GM18517 (cell line): ENCODE measurements around the gene ADH6.
"Not testable (repeated sequence)": the region's sequence is repeated elsewhere in the genome, so short reads cannot be mapped to it uniquely, and the experiment has no call there.

Experiments
- ATAC-seq: cut with Tn5 transposase; IDR thresholded peaks from one replicate; pipeline ENCODE4 v1.9.1; 2021; ENCODE audit warnings: mild to moderate bottlenecking, moderate library complexity; ENCODE audit not compliant: unreplicated experiment

Gene ADH6

DNA sequence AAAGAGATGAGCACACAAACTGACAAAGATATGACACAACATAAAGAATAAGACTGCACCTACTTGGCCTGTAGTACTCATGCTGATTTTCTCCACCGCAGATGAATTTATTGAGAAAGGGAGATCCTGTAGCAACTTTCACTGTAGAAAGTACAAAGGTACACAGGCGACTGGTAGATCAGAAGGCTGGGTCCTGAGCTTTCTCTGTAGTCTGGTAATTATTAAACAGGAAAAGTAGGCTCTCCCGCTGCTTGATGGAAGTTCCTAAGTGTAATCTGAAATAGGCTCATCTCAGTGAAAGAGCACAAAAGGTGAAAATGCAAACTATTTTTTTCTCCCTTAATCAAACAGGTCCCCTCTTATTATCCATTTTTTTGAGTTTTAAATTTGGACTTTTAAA, at the start of gene ADH6:
Gene ADH6 (minus strand): TSS at position 175 of the 400 bp plus-strand sequence. CDS start 94 bp downstream, at position 81.
- ATAC-seq, result no peak

DNA sequence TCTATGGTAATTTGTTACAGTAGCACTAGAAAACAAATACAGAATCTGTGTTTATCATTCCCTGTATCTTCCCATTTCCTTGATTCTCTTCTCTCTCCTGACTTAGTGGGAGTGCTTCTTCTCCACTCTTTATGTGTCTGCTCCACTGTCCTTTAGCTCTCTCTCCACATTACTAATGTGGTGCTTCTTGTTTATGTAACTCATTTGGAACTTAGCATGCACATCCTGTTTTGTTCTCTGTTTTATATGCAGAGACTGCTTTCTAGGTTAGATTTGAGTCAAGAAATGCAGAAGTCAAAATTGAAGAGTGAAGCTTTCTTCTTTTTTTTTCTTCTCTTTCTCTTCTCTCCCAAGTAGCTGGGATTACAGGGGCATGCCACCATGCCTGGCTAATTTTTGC, 45.9 kb upstream of the ADH6 start:
- no peak for ATAC-seq

DNA sequence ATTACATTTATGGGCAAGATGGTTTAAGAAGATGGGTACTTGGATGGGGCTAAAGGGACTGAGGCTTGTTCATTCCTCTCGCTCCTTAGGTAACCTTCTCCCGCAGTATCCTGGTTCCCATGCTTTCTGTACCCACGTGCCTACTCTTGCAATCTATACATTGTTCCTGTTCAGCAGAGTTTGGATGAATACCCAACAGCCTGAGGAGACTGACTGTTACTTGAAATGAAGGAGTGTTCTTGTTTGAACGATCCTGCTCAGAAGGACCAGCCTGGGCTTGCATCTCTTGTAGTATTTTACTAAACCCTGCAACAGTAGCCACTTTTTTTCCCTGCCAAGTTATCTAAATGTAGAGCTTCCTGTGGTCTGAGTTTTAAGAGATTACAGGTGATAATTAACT, 33.7 kb upstream of the ADH6 start:
- ATAC-seq, result no peak

DNA sequence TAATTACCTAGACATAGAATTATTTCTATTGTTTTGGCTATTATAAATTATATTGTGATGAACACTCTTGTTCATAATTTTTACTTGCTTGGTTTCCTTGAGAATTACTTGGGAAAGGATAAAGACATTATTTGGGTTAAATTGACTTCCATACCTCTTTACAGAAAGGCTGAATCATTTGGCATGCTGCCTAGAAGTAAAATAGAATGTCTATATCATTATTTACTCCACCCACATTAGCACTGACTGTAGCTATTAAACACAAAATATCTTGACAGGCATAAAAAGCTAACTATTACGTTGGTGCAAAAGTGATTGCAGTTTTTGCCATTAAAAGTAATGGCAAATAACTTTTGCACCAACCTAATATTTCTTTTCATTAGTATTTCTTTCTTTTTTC, 29.7 kb upstream of the ADH6 start:
- ATAC-seq, result no peak

DNA sequence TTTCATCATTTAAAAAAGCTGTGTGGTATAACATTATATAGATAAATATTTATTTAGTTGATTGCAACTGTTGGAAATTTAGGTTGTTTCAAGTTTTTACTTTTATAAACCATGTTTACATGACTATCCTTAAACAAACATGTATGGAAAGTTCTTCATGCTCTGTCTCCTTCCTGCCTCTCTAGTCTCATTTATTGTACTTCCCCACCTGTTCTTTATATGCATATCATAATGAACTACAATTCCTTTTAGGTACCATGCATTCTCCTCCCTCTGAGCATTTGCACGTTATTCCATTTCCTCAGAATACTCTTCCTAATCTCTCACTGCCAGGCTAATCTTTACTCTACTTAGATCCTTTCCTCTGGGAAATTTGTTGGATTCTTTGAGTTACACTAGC, 16.9 kb upstream of the ADH6 start:
- ATAC-seq, result no peak

DNA sequence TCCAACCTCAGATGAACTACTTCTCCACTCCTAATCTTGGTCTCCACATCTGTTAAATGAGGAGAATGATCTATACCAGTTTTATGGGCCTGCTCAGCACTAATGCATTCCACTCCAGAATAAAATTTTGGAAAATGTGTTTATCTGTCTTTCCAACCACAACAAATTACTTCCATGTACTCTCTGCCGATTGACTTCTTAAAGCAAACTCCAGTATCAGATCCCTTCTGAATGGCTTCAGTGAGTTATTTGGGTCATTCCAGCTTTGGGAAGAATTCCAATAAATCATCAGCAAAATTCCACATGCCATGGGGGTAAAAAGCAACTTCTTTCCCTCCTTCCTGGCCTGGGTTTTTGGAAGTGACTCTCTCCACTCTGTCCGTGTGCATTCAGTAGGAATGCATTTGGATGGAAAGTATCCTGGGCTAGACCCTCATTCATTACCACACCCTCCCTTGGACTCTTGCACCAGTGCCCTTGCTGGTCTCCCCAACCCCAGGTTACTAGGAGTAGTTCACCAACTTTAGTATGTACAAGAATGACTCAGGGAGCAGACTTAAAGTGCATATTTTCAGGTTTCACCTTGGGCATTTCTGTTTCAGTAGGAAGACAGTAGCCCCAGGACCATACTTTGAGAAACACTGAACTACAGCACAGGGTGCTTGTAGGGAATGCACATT, 15.4 kb upstream of the ADH6 start:
- ATAC-seq, result no peak

DNA sequence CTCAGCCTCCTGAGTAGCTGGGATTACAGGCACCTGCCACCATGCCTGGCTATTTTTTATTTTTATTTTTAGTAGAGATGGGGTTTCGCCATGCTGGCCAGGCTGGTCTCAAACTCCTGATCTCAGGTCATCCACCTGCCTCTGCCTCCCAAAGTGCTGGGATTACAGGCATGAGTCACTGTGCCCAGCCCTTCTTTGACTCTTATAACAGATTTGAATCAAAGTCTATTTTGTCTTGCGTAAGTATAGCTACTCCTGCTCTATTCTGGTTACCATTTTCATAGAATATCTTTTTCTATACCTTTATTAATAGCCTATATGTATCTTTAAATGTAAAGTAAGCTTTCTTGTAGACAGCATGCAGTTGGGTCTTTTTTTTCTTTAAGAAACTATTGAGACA, 14.4 kb upstream of the ADH6 start:
- not testable (repeated sequence) for ATAC-seq

DNA sequence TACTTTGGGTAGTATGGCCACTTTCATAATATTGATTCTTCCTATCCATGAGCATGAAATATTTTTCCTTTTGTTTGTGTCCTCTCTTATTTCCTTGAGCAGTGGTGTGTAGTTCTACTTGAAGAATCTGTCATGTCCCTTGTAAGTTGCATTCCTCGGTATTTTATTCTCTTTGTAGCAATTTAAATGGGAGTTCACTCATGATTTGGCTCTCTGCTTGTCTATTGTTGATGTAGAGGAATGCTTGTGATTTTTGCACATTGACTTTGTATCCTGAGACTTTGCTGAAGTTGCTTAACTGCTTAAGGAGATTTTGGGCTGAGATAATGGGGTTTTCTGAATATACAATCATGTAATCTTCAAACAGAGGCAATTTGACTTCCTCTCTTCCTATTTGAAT, 9.7 kb upstream of the ADH6 start:
- ATAC-seq, result not testable (repeated sequence)

DNA sequence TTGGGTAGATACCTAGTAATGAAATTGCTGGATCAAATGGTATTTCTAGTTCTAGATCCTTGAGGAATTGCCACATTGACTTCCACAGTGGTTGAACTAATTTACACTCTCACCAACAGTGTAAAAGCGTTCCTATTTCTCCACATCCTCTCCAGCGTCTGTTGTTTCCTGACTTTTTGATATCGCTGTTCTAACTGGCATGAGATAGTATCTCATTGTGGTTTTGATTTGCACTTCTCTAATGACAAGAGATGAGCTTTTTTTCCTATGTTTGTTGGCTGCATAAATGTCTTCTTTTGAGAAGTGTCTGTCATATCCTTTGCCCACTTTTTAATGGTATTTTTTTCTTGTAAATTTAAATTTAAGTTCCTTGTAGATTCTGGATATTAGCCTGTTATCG, 8.6 kb upstream of the ADH6 start:
- not testable (repeated sequence) for ATAC-seq

DNA sequence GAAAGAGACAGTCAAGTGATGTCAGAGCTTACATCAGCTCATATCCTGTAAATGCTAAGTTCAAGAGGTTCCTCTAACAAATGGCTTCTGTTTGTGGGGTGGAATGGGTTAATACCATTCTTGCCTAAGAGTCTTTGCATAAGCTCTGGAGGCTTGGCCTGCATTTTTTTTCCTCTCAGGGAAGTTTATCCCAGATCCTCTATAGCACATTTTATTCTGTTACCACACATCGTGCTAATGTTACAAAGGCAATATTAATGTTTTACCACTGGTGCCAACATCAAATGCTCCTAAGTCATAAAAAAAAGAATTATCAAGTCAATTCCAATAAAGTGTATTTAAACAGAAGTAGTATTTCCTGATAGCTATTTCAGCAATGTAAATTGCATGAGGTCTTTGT, 2.9 kb upstream of the ADH6 start:
- no peak for ATAC-seq

DNA sequence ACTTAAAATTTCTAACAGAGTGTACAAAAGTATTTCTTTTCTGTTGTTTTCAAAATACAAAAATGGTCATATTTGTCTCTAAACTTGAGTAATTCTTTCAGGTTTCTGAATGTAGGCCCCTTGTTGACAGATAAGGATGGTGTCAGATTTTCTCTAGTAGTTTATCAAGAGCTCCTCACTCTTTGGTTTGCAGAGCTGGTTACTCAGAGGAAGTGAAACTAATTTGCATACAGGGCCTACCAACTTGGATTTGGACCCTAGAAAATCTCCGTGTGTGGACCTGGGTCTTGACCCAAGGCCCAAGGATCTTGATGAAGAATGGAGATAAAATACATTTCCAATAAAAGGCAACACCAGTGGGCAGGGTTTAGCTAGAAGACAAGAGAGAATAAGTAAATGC, 433 bp upstream of the ADH6 start:
- ATAC-seq, result no peak

DNA sequence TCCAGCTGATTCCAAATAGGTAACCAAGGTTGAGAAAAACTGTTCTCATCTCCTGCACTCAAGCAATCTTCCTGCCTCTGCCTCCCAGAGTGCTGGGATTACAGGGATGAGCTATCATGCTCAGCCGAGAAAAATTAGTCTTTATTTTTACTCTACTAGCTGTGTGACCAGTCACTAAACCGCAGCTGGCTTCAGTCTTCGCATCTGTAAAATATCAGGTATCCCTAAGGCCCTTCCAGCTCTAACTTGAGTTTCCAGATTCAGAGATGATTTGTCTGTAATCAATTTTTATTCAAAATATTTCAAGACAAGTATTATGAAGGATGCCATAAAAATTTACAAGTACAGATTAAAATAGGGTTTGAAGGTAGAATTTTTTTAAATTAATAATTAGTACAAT, 3.5 kb downstream of the ADH6 start:
- ATAC-seq, result no peak

DNA sequence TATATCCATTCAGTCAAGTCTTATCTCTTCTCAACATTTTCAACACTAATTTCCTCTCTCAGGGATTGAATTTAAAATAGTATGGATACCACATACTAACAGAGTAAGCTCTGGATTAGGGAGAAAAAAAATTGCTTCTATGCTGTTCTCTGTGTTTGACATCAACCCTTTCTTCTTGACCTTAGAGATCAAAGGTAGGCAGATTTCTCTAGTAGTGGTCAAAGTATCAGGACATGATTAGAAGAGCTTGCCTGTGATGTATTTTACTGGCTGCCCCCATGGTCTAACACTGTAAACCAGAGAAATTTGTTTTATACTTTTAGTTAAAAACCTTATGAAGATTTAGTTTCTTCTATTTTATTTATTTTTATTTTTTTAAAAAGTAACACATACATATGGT, 8.3 kb downstream of the ADH6 start:
- no peak for ATAC-seq

DNA sequence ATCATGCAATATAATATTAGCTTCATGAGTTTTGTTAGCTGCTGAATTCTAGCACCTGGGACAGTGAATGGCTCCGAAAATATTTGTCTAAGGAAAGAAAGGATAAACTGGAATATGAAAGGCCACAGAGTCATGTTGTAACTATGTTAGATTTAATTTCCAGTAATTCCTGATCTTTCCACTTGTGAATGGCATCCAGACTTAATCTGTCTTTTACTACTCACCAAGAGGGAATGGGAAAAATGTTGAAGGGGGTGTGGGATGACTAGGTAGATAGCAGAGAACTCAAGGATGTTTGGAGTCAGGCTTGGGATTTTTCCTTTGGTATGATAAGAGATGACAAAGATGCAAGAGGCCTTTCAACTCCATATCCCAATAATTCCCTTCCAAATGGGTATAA, 9.4 kb downstream of the ADH6 start:
- ATAC-seq, result no peak

DNA sequence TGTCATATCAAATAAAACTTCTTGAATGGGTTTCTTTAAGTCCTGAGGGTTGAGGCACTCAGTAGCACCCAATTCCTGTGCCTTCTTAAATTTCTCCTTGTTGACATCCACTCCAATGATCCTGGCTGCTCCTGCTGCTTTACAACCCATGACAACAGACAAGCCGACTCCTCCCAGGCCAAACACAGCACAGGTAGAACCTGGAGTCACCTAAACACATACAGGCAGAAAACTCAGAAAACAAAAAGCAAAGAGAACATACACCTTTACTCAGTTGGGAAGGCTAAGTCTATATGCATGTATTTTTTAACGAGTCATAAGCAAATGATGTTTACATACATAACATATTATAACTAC, 10.3 kb downstream of the ADH6 start:
- no peak for ATAC-seq

DNA sequence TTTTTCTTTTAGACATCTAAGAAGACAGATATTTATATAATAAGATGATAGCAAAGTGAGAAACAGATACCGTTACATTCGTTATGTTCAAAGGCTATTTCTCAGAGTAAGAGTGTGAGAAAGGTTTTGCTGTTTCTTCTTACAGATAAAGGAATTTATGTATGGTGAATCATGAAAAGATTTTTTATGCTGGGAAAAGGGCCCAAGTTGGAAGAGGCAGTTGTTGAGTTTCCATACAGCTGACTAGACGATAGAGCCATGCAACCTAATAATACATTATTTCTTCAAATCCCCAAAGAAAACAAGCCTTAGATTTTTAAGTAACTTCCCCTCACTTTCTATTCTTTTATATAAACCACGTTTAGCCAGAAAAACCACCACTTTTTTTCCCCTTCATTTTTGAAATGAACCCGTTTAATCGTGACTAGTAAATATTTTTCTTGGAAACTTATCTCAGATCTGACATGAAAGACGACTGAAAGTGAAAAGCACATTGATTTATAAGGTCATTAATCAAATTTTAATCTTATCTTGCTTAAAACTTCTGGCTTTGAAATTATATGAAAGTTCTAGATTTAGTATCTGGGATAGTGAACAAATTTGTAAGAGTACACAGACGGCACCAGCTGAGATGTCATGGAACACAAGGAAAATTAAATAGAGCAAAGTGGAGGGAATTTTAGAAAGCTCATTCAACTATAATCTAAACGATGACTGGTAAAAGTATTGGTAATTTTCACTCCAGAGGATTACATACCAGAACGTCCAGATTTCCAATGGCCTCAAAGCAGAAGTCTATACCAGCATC, 10.9 kb downstream of the ADH6 start:
- no peak for ATAC-seq

DNA sequence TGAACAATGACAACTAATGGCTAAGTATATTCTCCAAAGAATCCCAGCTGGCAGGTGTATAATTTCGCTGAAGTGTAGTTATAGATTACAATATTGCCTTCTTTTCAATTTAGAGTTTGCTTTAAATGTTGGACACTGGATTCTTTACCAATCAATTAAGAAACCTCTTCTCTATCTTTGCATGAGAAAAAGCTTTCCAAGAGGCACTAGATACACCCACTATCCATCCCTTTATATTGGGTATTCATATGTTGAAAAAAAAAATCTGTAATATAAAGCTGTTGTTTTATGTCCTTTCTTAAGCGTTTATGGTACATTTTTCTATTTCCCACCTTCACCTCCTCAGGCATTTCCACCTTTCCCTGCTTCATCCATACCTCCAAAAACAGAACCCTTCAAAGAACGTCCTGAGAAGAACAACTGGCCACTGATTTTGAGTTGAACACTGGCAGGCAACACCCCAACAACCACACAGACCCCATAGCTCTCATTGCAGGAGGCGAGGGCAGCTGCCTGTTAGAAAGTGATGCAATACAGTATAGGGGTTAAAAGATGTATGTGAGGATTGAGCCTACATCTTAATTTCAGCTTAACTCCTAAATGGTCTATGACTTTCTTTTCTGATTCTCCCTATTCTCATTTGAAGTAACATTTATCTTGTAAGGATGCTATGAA, 11.8 kb downstream of the ADH6 start:
- no peak for ATAC-seq

DNA sequence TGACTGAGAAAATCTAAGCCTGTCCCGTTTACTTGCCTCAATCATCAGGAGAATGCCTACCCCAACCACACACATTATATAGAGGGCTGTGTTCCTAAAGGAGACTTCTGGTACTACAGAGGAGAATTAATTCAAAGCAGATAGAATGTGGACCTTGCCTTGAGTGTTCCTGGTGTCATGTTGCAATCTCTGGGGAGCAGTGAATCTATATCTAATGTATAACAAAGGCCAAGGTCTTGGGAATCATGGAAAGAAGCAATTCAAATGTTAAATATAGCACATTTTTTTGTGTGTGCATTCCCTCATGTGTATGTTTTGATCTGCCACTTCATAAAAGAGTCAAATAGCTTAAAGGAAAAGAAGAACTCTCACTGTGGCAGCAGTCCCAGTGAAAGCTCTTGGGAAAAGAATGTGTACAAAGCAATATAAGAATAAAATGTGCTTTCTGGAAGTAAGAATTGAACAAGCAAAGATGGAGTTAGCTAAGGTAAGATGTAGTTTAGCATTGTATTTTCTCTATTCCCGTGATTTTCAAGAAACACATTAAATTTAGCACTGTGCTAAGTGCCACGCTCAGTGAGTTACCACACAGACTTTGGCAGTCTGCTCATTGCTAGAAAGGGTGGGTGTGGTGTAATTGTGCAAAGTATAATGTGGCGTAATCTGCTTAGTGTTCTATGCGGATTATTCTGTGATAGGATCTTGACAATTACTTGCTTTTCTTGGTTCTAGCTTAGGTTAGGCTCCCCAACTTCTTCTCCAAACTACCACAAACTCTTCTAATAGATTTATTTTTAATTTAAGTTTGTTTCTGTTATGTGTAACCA, 13.7 kb downstream of the ADH6 start:
- no peak for ATAC-seq

DNA sequence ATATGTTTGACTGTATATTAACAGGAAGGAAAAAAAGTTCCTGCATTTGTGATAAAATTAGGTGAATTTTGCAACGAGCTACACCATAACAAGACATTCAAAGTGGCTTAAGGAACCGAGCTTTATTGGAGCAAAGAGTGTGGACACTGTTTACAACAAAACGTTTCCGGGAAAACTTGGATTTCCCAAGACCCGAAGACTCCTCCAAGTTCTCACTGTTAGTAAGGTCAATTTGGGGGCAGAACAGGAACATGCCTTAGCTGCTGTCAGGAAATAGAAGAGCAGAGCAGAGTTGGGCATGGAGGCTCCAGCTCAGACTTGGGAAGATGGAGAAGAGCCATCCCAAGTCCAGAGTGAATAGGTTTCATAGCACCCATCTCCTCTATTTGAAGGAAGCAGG, 16.5 kb downstream of the ADH6 start:
- ATAC-seq, result no peak

DNA sequence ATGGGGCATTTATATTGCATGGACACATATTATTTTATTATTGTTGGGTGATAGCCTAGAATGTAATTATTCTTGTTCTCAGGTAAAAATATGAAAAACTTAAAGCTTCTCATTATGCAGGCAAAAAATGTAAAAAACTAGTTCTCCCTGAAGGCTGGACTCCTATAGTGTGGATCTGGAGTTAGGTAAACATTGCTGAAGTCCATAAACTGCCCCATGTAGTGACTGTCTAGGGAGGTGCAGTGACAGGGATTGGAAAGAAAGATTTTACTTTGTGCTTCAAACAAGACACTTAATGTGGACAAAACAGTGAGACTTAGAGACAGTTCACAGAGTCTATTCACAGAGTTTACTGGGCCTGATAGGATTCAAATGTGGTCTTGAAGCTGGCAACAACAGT, 17.0 kb downstream of the ADH6 start:
- no peak for ATAC-seq

DNA sequence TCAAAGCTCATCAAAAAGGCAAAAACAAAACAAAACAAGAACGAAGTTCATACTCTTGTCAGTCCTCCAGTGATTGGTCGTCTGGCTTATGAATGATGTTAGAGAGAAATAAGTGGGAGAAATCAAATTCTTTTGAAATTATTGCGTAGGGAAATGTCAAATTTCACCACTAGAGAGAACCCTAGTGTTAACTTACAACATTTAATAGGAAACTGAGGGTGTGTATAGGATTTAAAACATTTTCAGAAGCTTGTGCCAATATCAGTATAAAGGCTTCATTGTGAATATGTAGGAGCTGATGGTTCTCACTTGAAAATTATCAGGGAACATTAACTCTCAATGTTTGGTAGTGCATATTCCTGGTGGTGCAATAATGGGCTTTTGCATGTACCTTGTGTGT, 17.4 kb downstream of the ADH6 start:
- no peak for ATAC-seq
